NCI-H345 treated with DMSO at 0.1 percent for 48 hours (cell line): ENCODE data around the gene SSBP3.

ENCODE experiments used
- DNase-seq: peaks from one replicate; lab custom pipeline; 2025; ENCODE audit not compliant: unreplicated experiment; lab: John Stamatoyannopoulos, UW

SSBP3 gene

GRCh38 chr1:54372978-54373377, 33.2 kb downstream of the SSBP3 start:
- no peak for DNase-seq

GRCh38 chr1:54371942-54372275, 34.3 kb downstream of the SSBP3 start:
- DNase-seq = no peak

- no peak for DNase-seq
Observed at GRCh38 chr1:54371038-54371941, 34.9 kb downstream of the SSBP3 start.

- no peak for DNase-seq
Observed at GRCh38 chr1:54370287-54370989, 35.8 kb downstream of the SSBP3 start.

DNA sequence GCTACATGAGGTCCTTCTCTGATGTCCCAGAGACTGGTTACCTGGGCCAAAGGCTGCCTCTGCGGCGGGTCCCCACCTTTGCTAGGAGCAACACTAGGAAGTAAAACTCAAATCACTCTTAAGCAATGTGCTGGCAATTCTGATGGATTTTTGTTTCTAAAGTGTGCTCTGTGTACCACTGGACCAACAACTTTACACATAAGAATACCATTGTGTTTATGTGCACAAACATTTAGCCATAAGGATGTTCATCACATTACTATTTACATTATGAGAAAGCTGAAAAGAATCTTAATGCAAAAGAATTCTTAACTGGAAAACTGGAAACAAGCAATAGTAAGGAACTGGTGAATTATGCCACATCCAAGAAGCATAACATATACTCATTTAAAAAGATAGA, 38.6 kb downstream of the SSBP3 start:
- no peak for DNase-seq

DNA sequence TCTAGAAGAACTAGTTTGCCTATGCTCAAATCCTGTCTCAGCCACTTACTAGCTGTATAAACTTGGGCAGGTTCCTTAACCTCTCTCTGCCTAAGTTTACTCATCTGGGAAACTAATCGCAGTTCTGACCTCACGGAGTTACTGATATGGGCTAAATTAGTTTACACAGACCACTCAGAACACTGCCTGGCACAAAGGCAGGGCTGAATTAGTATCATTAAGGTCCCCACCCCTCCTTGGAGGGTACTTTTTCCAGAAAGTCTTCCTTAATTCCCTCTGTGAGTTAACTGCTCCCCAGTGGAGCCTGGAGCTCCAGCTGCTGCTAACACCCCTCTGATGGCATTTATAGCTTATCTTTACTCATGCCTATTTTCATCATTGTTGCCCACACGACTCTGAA, 40.3 kb downstream of the SSBP3 start:
- DNase-seq = no peak

DNA sequence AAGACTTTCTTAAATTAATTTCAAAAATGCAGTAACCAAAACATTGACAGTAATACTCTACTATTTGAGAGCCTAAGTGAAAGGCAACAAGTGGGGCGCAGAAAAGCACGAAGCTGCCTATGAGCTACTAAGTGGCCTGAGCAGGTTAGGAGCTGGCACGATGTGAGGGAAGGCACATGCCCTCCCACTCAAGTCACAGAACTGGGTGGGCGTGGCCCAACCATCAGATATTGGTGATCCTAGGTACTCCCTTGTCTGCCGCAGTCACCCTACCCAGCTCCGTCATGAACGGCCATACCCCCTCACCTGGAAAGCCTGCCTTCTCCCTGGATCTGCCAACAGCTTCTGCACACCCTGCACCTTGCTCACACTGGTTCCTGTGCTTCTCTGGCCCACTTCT, 40.8 kb downstream of the SSBP3 start:
- DNase-seq = no peak

DNA sequence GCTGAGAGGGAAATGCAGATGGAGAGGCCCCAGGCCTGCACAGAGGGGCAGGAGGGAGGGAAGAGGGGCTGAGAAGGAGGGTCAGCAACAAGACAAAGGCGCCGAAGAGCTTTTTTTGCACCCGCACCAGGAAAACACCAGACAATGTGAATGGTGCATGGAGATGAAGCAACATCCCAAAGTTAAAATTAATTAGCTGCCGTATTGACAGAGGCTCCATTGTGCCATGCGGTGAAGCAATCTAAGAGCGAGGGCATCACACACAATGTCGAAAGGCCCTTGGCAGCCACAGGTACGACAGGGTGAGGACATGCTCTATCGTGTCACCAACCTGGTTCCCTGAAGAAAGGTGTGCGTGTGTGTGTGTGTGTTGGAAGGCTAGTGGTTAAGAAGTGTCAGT, 41.2 kb downstream of the SSBP3 start:
- DNase-seq = no peak

- no peak for DNase-seq
Observed at GRCh38 chr1:54364582-54364981, 41.6 kb downstream of the SSBP3 start.

GRCh38 chr1:54363925-54364324, 42.3 kb downstream of the SSBP3 start:
- DNase-seq = no peak

DNA sequence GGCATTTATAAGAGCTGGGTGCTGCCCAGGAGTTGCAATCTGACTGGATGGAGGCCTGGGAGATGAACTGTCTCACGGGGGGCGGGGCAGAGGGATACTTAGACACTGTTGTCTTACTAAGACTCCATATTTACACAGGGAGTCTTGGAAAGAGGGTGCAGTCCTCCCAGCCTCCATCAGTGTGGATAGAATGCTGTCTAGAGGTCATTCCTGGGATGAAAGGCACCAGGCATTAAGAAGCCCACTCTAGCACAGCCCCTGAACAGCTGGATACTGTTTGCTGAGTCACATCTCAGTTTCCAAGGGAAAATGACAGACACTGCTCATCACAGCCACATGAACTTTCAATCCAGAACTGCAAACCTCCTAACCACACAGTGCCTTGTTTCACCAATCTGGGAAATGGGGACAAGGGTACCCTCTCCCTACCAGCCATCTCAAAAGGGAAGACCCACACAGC, 43.3 kb downstream of the SSBP3 start:
- DNase-seq = no peak

DNA sequence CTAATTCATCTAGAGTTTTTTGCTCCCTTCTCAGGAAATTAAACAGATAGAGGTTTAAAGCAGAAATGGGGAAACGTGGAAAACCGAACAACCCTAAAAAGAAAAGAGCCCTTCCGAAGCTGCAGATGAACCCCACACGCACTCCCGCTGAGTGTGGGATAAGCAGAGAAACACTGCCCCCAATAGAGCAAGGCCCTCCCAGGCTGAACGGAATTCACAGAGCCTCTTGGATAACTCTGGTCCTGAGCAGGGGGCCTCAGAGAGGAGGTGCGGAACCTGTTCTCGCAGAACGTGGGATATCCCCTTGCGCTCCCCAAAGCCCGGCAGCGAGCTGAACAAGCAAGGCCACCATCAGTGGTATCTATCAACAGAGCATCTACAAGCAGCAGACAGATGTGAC, 44.9 kb downstream of the SSBP3 start:
- DNase-seq = no peak

- DNase-seq = no peak
Observed at GRCh38 chr1:54360165-54361005, 45.8 kb downstream of the SSBP3 start.

DNA sequence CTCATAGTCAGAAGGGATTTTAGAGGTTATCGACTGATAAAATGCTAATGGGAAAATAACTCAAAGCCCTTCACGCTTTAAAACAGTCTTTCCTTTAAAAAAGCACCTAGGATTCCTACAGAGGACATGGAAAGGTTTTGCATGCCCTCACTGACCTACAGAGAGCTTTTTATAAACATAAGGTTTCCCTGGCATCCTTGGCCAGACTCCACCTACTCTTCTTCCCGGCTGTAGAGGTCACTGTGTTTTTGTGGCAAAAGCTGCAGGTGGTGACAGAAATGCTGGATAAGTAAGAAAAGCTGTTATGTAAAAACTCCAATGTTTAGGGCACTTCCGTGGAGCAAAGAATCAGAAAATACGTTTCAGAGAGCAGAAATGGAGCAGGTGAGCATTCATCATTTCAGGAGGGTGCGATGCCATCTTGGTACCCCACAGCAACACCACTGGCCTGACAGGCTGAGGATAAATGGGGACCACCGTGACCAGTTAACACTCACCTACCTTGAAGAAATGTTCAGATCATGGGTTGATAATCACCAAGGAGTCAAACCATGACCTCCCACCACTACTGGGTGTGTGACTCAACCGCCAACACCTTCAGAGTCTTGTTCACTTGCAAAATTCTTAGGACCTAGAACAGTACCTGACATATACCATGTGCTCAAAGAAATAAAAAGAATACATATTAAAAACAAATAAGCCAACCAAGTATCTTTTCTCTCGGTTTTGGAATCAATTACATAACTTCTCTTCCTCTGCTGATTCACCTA, 46.6 kb downstream of the SSBP3 start:
- DNase-seq = no peak

DNA sequence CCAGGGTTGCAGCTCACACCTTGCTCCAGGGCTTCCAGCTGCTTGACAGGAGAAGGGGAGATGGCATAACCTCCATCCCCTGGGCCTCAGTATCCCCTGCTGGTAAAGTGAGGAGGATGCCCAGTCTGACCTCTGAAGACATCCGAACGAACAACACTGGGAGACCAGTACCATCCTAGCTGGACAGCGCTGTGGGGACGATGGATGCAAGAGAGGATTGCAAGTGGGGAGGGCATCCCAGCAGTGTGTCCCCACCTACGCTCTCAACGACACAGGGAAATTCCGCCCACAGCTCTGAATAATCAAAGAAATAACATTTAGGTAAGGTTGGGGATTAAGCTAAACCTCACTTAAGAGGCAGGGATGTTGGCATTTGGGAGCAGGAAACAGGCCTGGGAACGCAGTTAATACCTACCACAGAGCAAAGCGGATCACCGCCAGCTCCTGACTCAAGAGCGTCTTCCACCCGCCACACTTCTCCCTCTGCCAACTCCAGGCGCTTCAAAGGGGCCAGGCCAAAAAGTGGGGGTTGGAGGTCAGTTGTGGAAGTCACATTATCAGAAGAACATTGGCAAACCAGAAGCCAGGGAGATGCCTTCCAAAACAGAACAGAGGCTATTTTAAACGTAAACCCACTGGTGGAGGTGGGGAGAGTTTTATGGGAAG, 47.6 kb downstream of the SSBP3 start:
- DNase-seq = no peak

GRCh38 chr1:54357967-54358366, 48.2 kb downstream of the SSBP3 start:
- no peak for DNase-seq

- no peak for DNase-seq
Observed at GRCh38 chr1:54356680-54357147, 49.5 kb downstream of the SSBP3 start.

DNA sequence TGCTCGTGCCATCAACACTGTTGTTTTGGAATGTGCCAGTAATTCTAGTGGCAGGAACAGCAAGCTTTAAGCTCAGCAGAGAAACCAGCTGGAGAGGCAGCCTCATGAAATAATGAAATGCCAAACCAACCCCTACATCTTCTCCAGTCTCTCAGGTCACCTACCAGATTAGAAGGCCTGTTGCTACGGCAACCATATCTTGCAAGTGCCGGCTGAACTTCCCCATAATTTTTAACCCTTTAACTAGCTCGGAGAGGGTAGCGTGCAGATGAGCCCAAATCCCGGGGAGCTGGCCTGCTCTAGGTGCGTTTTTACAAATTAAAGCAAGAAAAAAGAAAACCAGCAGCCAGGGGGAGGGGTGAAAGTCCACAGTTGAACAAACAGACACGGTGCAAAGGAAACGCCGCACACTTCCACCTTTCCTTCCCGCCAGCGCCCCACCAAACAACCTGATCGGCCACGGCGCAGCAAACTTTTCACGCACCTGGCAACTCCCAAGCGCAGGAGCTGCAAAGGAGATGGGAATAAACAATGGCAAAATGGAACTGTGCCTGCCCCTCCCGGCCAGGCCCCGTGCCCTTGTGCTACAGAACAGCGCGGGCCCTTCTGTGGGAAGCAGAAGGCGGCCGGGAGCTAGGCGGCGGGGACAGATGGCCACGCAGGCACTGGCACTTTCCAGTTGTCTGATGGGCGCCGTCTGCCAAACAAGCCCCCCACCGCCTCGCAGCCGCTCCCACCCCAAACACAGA, 50.1 kb downstream of the SSBP3 start:
- DNase-seq = no peak

DNA sequence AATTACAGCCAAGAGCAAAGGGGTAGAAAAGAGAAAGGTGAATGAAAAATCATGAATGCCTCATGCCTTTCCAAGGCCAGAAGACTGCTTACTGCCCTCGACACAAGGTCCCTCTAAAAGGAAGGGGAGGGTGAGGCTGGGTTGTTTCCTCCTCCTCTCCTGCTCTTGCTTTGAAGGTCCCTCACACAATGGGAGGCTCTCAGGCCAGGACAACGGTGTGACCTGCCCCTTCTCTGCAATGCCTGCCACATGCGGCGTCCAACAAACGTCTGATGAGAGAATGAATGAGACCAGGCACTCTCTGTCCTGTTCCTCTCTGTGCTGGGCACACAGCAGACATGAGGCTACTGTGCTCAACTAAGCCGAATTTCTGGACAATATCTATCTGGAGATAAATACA, 51.3 kb downstream of the SSBP3 start:
- no peak for DNase-seq
